ENCODE results near the gene CLIC5.

DNA sequence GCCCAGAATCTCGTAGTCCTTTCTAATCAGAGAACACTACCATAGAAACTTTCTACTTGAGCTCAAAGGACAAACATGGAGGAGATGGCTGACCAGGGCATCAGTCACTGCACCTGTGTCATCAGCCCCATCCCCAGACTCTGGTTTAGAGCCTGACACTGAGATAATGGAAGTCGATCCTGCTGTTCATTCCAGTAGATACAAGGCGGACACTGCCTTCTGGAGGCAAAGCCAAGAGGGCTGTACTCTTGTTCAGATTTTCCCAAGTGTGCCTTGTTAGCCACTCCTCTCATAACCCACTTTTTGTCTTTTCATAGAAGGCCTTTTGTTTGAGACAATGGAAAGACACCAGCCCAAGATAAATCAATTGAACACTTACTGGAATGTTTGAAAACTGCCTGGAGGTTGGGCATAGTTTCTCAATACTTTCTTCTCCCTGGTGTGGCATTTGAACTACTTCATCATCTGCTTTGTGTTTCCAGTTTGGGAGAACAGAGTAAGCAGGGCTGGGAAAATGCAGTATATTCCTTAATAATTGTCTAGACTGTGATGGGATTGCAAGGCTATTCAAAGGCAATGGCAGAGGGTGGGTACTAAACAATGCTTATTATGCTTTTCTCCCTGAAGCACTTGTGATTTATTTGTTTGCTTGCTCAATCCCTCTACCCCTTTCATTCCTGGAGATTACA lies 99.7 kb downstream of the CLIC5 start:
- no peak for TF ChIP-seq POLR2AphosphoS5 (IDR thresholded peaks at IDR 0.05; ENCODE audit: low read depth, low read length)
- TF ChIP-seq, protein P1, sequence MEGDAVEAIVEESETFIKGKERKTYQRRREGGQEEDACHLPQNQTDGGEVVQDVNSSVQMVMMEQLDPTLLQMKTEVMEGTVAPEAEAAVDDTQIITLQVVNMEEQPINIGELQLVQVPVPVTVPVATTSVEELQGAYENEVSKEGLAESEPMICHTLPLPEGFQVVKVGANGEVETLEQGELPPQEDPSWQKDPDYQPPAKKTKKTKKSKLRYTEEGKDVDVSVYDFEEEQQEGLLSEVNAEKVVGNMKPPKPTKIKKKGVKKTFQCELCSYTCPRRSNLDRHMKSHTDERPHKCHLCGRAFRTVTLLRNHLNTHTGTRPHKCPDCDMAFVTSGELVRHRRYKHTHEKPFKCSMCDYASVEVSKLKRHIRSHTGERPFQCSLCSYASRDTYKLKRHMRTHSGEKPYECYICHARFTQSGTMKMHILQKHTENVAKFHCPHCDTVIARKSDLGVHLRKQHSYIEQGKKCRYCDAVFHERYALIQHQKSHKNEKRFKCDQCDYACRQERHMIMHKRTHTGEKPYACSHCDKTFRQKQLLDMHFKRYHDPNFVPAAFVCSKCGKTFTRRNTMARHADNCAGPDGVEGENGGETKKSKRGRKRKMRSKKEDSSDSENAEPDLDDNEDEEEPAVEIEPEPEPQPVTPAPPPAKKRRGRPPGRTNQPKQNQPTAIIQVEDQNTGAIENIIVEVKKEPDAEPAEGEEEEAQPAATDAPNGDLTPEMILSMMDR (IDR thresholded peaks at IDR 0.05): no peak
- no peak for TF ChIP-seq TCF7L2 (IDR thresholded peaks at IDR 0.05; ENCODE audit: low read depth, low read length)
- TF ChIP-seq, protein P2, sequence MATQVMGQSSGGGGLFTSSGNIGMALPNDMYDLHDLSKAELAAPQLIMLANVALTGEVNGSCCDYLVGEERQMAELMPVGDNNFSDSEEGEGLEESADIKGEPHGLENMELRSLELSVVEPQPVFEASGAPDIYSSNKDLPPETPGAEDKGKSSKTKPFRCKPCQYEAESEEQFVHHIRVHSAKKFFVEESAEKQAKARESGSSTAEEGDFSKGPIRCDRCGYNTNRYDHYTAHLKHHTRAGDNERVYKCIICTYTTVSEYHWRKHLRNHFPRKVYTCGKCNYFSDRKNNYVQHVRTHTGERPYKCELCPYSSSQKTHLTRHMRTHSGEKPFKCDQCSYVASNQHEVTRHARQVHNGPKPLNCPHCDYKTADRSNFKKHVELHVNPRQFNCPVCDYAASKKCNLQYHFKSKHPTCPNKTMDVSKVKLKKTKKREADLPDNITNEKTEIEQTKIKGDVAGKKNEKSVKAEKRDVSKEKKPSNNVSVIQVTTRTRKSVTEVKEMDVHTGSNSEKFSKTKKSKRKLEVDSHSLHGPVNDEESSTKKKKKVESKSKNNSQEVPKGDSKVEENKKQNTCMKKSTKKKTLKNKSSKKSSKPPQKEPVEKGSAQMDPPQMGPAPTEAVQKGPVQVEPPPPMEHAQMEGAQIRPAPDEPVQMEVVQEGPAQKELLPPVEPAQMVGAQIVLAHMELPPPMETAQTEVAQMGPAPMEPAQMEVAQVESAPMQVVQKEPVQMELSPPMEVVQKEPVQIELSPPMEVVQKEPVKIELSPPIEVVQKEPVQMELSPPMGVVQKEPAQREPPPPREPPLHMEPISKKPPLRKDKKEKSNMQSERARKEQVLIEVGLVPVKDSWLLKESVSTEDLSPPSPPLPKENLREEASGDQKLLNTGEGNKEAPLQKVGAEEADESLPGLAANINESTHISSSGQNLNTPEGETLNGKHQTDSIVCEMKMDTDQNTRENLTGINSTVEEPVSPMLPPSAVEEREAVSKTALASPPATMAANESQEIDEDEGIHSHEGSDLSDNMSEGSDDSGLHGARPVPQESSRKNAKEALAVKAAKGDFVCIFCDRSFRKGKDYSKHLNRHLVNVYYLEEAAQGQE (IDR thresholded peaks at IDR 0.05; ENCODE audit: insufficient read depth in 1 of 2, low read depth in 2 of 2, low read length in 1 of 2): no peak
- no peak for TF ChIP-seq SIN3A (IDR thresholded peaks at IDR 0.05; ENCODE audit: borderline replicate concordance, insufficient read depth, low read depth, low read length)

Data from Panc1 (cell line).